KBM-7 (cell line): ENCODE results near the gene CYP26A1.

ENCODE experiments used
- DNase-seq: peaks from one replicate; pipeline ENCODE4 v3.0.0-alpha.2; 2015
- in situ Hi-C: fragments of 300-500 bp; cut with MboI; formaldehyde crosslinking; loops from 2 replicates; pipeline ENCODE4 v1.14.3; 2020; ENCODE audit warnings: low sequenced_read_pairs, low pct_unique_long_range_greater_than_20kb, mixed read lengths

Gene CYP26A1

GRCh38 chr10:93075369-93076221 is 1.9 kb downstream of the CYP26A1 start:
- in situ Hi-C loops: loop anchor here (25.0 kb wide), 1 partner anchor 262 kb away; no protein-coding TSS in a partner anchor
- DNase-seq: no peak

GRCh38 chr10:93076871-93077270 is 3.2 kb downstream of the CYP26A1 start:
- DNase-seq: no peak
- in situ Hi-C loops: loop anchor here (25.0 kb wide), 1 partner anchor 260 kb away; no protein-coding TSS in a partner anchor

- no peak for DNase-seq
- in situ Hi-C loops: loop anchor here (25.0 kb wide), 1 partner anchor 259 kb away; no protein-coding TSS in a partner anchor
Observed at GRCh38 chr10:93077860-93078337, 4.2 kb downstream of the CYP26A1 start.

- in situ Hi-C loops: loop anchor here (25.0 kb wide), 1 partner anchor 257 kb away; no protein-coding TSS in a partner anchor
Observed at GRCh38 chr10:93079663-93080349, 6.1 kb downstream of the CYP26A1 start.

GRCh38 chr10:93080350-93081046 is 6.8 kb downstream of the CYP26A1 start:
- in situ Hi-C loops: loop anchor here (25.0 kb wide), 1 partner anchor 257 kb away; no protein-coding TSS in a partner anchor
- DNase-seq: peak; percentile 64

More at GRCh38 chr10:93079663-93080349, 6.1 kb downstream of the CYP26A1 start:
- no peak for DNase-seq

GRCh38 chr10:93081318-93081717 is 7.6 kb downstream of the CYP26A1 start:
- no peak for DNase-seq
- in situ Hi-C loops: loop anchor here (25.0 kb wide), 1 partner anchor 256 kb away; no protein-coding TSS in a partner anchor

- in situ Hi-C loops: loop anchor here (25.0 kb wide), 1 partner anchor 255 kb away; no protein-coding TSS in a partner anchor
- no peak for DNase-seq
Observed at GRCh38 chr10:93081834-93082233, 8.1 kb downstream of the CYP26A1 start.

- no peak for DNase-seq
- in situ Hi-C loops: loop anchor here (25.0 kb wide), 1 partner anchor 253 kb away; no protein-coding TSS in a partner anchor
Observed at GRCh38 chr10:93083743-93084539, 10.2 kb downstream of the CYP26A1 start.

- in situ Hi-C loops: loop anchor here (25.0 kb wide), 1 partner anchor 252 kb away; no protein-coding TSS in a partner anchor
- DNase-seq: no peak
Observed at GRCh38 chr10:93085272-93085859, 11.7 kb downstream of the CYP26A1 start.

GRCh38 chr10:93086289-93086688 is 12.6 kb downstream of the CYP26A1 start:
- no peak for DNase-seq
- in situ Hi-C loops: loop anchor here (25.0 kb wide), 1 partner anchor 251 kb away; no protein-coding TSS in a partner anchor

- no peak for DNase-seq
- in situ Hi-C loops: loop anchor here (25.0 kb wide), 1 partner anchor 249 kb away; no protein-coding TSS in a partner anchor
Observed at GRCh38 chr10:93087846-93088245, 14.2 kb downstream of the CYP26A1 start.

- in situ Hi-C loops: loop anchor here (25.0 kb wide), 1 partner anchor 249 kb away; no protein-coding TSS in a partner anchor
- no peak for DNase-seq
Observed at GRCh38 chr10:93088466-93088865, 14.8 kb downstream of the CYP26A1 start.

- in situ Hi-C loops: loop anchor here (25.0 kb wide), 1 partner anchor 247 kb away; no protein-coding TSS in a partner anchor
- no peak for DNase-seq
Observed at GRCh38 chr10:93090619-93091018, 16.9 kb downstream of the CYP26A1 start.

- DNase-seq: no peak
- in situ Hi-C loops: loop anchor here (25.0 kb wide), 1 partner anchor 245 kb away; no protein-coding TSS in a partner anchor
Observed at GRCh38 chr10:93091960-93092359, 18.3 kb downstream of the CYP26A1 start.

- in situ Hi-C loops: loop anchor here (25.0 kb wide), 1 partner anchor 242 kb away; no protein-coding TSS in a partner anchor
- DNase-seq: no peak
Observed at GRCh38 chr10:93095225-93095624, 21.5 kb downstream of the CYP26A1 start.

- DNase-seq: no peak
- in situ Hi-C loops: loop anchor here (25.0 kb wide), 1 partner anchor 240 kb away; no protein-coding TSS in a partner anchor
Observed at GRCh38 chr10:93096901-93097300, 23.2 kb downstream of the CYP26A1 start.

GRCh38 chr10:93097386-93097785 is 23.7 kb downstream of the CYP26A1 start:
- in situ Hi-C loops: loop anchor here (25.0 kb wide), 1 partner anchor 240 kb away; no protein-coding TSS in a partner anchor
- no peak for DNase-seq
